NCI-H446 treated with DMSO at 0.1 percent for 48 hours (cell line): Measurements from ENCODE around the gene SIAH2.

Experiments used
- DNase-seq: peaks from one replicate; lab custom pipeline; 2025; lab: John Stamatoyannopoulos, UW

Gene SIAH2

GRCh38 chr3:150775001-150775599, 12.1 kb upstream of the SIAH2 start:
- no peak for DNase-seq

GRCh38 chr3:150773616-150774192, 10.7 kb upstream of the SIAH2 start:
- DNase-seq: no peak

- DNase-seq: peak; percentile 6
Measured at GRCh38 chr3:150771600-150771999, 8.6 kb upstream of the SIAH2 start.

GRCh38 chr3:150770681-150771080, 7.7 kb upstream of the SIAH2 start:
- DNase-seq: no peak

DNA sequence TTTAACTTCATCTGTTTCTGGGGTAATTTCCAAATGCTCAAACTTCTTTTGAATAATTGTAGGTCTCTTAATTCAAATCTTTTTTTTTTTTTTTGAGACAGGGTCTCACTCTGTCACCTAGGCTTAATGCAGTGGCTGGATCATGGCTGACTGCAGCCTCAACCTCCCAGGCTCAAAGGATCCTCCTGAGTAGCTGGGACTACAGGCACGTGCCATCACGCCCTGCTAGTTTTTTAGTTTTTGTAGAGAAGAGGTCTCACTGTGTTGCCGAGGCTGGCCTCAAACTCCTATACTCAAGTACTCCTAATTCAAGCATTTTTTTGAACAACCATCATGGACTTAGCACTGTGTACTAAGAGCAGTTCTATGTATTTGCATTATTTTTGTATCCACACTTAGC, 3.8 kb upstream of the SIAH2 start:
- no peak for DNase-seq

GRCh38 chr3:150765949-150766720, 3.2 kb upstream of the SIAH2 start:
- DNase-seq: no peak

DNA sequence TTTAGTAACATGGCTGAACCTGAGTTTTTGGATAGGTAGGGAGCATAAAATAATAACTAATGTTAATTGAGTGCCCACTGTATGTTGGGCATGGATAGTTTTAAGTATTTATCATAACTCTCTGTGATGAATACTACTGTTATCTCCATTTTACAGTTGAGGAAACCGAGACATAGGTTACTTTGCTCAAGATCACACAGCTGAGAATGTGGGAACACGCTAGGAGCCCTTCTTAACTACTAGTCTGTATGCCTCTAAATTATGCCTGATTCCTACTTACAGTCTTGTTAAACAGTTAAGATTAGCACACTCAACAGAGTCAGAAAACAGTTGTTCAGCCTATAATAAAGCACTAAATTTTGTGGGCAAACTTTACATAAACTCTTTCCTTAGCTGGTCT, 2.0 kb upstream of the SIAH2 start:
- DNase-seq: no peak

DNA sequence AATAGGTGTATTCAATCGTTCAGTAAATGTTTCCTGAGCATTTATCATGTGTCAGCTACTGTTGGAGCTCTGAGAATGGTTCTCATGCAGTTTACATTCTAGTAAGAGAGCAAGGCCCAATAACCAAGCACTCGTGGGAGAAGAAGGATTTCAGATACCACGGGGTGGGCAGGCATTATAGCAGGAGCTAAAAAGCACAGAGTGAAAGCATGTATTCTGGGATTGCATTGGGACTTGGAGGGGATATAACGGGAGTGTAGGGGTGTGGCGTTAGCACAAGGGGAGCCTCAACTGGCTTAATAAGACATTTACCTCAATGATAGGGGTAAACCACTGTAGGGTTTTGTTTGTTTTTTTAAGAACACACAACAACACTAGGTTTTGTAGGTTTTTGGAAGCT, 1.6 kb upstream of the SIAH2 start:
- no peak for DNase-seq

- no peak for DNase-seq
Measured at GRCh38 chr3:150763841-150764483, 993 bp upstream of the SIAH2 start.

- no peak for DNase-seq
Measured at GRCh38 chr3:150762662-150763121, 277 bp downstream of the SIAH2 start.

DNA sequence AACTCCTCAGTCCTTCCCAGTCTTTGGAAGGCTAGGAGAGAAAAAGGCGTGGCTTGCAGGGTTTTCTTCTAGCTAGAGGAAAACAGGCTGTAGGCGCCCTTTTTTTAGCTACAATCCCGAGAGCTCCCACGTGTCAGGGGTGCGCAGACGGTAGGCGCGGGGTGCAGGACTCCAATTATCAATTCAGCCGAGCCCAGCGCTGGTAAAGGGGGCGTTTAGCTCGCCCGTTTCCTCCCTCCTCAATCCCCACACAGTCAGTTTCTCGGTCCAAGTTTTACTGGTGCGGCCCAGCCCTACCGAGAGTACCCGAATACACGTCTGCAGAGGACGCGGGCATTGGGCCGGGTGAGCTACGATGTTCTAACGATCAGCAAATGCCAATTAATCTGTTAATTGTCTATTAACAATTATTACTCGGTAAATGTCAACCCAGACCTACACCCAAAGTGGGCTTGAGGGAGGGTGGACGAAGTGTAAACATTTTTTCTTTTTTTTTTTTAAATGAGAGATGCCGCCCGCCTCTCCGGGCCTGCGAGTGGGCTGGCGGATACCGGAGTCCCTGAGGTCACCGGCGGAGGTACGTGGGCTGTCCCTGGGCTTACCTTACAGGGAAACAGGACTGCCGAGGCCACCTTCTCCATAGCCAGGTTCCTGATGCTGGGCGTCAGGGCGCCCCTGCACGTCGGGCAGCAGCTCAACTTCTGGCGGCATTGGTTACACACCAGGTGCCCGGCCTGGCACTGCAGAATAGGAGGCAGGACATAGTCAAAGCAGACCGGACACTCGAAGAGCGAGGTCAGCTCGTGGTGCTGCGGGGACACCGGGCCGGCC, 923 bp downstream of the SIAH2 start:
- peak; percentile 14 for DNase-seq

DNA sequence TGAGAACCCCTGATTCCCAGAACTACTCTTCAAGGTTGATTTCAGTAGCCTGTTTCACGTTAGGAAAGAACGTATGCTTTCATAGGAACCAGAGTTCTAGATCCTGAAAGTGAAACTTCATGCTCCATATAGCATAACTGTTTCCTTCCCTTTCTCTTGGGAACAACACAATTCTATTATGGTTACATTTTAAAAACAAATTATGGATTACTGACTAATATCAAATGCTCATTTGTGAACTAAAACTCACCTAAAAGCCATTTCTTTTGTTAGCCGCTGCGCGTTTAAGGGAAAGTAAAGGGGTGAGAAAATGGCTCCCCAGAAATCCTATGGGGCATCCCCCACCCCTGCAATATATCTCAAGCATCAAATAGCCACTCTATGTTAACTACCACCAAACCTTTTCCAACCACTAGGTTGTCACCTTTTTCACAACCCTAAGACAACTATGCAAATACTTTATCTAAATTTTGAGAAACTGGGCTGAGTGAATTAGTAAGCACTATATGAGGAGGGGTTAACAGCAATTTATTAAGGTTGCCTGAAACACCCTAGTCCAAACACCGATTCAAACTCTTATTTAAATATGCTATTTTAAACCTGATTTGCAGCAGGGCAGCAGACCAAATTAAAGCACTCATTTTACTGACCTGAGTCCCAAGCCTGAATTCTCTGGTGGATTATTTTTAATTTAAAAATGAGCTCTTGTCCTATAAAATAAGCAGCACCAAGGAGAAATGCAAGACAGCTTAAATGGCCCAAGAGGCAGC, 2.4 kb downstream of the SIAH2 start:
- no peak for DNase-seq

- no peak for DNase-seq
Measured at GRCh38 chr3:150759947-150760346, 3.0 kb downstream of the SIAH2 start.

DNA sequence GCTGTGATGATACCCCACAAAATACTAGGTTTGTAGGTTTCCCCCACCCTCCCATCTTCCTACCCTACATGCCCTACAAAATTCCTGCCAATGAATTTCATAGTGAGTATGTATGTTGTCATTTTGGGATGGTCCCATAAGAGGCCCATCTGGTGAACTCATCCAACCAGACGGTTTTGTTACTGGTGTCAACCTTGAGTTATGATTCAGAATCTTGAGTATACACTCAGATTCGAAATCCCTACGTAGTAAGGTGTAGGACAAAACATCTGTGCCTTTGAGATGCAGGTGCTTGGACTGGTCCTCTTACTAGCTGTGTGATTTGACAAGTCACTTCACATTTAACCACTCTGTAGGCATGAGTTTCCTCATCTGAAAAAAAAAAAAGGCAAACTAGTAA, 3.6 kb downstream of the SIAH2 start:
- DNase-seq: no peak

DNA sequence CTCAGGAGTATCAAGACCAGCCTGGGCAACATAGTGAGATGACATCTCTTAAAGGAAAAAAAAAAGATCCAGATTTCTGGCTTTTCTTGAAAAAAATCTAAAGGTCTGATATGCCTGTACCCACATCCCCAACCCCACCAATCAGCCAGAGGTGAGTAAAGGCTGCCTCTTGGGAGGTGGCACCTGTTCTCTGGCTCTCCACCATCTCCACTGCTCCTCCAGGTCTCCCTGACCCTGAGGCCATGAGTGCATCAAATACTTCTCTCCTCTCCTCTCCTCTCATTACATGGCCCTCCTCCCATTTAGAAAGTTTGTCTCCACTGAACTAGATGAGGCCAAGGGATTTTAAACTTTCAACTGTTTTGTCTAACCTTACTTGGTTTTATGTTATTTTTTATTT, 5.2 kb downstream of the SIAH2 start:
- no peak for DNase-seq

GRCh38 chr3:150757364-150757763, 5.6 kb downstream of the SIAH2 start:
- DNase-seq: no peak

DNA sequence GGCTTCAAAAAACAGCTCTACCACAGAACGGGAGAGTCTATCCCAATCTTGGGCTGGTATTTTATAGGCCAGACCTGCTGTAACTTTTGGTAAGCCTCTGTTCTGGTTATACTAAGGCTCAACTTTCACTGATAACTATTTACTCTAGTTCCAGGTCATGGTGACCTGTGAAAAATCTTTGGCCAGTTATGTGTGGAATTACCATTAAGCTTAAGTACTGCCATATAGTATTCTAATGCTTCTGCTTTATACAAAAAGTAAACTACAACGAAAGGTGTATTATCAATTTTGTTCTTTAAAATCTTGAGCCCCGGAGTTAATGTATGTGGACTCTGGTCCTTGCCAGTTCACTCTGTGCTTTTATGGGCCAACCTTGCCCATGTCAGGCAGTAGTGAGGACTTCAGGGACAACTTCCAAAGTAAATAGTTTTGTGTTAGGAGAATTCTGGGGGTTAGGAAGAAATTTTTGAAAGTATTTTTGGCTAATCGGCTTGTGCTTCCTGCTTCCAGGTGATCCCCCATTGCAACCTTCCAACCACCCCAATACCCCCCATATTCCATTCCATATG, 6.4 kb downstream of the SIAH2 start:
- no peak for DNase-seq

GRCh38 chr3:150755902-150756301, 7.1 kb downstream of the SIAH2 start:
- no peak for DNase-seq

- no peak for DNase-seq
Measured at GRCh38 chr3:150754896-150755295, 8.1 kb downstream of the SIAH2 start.

GRCh38 chr3:150751781-150752263, 11.1 kb downstream of the SIAH2 start:
- no peak for DNase-seq

DNA sequence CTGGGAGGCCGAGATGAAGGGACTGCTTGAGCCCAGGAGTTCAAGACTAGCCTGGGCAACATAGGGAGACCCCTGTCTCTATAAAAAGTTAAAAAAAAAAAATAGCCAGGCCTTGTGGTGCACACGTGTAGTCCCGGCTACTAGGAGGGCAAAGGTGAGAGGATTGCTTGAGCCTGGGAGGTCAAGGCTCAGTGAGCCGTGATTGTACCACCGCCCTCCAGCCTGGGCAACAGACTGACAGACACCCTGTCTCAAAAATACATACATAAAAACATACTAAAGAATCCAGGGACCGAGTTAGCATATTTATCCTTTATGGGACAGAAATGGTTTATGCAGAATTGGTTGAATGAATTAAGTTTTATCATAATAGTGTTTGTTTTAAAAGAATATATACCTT, 13.7 kb downstream of the SIAH2 start:
- no peak for DNase-seq
